ENCODE results near the gene ZCWPW1.
"Not testable (repeated sequence)": the region's sequence is repeated elsewhere in the genome, so short reads cannot be mapped to it uniquely, and the experiment has no call there.

Gene ZCWPW1

DNA sequence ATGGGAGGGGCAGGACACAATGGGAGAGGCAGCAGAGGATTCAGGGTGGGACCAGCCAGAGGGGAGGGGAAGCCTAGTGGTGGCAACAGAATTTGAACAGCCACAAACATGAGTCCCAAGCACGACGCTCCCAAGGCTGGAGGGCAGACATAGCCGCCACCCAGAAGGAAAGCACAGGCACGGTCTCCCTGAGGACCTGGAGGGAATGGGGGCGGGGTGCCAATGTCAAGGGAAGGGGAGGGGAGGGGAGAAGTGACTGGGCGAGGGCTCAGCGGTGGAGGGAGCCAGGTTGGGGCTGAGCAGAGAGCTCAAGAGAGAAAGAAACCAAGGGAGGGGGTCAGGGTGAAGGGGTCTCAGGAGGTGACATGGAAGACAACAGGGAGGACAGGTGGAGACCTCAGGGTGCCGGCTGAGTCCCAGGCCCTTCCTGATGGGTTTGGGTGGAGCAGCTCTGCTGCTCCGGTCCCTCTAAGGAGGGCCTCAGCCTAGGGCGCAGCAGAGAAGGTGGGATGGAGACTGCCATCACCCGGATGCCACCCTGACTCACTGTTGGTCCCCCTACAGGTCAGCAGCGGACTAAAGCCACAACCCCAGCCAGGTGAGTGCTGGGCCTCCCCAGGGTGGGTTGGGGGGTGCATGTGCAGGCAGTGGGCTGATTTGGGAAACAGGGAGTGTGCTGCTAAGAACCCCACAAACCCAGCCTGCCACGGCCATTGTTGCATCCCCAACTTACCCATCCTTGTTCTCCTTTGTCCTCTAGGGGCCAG, 31.0 kb downstream of the ZCWPW1 start:
- no peak for FAIRE-seq

- no peak for FAIRE-seq
Observed at GRCh38 chr7:100396421-100396982, 32.0 kb downstream of the ZCWPW1 start.

- FAIRE-seq: no peak
Observed at GRCh38 chr7:100394077-100394476, 34.4 kb downstream of the ZCWPW1 start.

DNA sequence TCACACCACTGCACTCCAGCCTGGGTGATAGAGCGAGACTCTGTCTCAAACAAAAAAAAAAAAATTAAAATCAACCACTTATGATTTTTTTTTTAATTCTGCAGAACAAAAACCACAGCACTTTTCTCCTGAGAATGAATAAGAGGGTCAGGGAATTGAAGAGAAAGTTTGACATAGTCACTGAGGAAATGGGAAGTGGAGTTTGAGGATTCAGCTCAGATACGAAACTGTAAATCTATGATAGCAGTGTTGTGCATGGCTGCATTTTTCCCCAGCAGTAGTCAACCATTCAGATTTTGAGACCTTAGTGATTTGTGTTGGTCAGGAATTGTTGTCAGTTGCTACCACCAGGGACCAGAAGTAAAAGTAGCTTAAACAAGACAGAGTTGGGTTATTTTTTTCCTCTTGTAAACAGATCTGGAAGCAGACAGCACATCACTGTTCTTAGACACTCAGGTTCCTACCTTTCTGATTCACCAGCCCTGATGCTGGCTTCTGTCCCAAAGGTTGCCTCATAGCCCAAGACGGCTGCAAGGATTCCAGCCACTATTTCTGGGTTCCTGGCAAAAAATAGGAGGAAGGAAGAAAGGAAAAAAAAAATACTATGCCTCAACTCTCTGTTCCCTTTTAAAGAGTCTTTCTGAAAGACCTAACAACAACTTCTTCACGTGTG, 35.1 kb downstream of the ZCWPW1 start:
- FAIRE-seq: no peak

GRCh38 chr7:100390286-100391009, 38.1 kb downstream of the ZCWPW1 start:
- FAIRE-seq: no peak

- no peak for FAIRE-seq
Observed at GRCh38 chr7:100389437-100390088, 38.9 kb downstream of the ZCWPW1 start.

DNA sequence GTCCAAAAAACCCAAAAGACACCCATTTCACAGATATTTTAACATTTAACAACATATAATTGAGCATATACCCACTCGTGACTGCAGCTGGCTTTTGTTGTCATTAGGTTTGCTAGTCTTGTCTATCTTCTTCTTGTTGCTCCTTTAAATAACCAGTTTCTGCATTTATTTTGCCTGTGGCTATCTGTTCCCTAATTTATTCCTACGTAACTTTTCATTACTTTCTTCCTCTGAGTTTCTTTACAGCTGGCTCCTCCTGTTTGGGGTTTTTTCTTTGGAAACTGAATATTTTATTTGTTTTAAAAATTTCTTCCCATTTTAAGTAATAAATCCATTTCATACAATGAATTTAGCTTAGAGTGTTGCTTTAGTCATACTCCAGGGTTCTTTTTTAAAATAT, 40.8 kb downstream of the ZCWPW1 start:
- FAIRE-seq: no peak

DNA sequence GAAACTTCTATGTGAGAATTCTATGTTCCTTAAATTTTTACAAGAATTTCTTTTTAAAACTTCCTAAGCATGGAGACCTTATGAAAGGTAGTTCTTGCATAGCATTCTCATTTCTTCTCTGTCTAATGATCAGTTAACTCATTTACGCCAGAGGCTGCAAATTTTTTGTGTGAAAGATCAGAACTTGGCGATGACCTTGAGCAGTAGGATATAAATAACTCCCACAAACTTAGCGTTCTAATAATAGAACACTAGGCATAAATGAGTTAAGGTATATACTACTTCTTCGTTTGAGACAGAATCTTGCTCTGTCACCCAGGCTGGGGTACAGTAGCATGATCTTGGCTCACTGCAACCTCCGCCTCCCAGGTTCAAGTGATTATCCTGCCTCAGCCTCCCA, 41.6 kb downstream of the ZCWPW1 start:
- FAIRE-seq: no peak

DNA sequence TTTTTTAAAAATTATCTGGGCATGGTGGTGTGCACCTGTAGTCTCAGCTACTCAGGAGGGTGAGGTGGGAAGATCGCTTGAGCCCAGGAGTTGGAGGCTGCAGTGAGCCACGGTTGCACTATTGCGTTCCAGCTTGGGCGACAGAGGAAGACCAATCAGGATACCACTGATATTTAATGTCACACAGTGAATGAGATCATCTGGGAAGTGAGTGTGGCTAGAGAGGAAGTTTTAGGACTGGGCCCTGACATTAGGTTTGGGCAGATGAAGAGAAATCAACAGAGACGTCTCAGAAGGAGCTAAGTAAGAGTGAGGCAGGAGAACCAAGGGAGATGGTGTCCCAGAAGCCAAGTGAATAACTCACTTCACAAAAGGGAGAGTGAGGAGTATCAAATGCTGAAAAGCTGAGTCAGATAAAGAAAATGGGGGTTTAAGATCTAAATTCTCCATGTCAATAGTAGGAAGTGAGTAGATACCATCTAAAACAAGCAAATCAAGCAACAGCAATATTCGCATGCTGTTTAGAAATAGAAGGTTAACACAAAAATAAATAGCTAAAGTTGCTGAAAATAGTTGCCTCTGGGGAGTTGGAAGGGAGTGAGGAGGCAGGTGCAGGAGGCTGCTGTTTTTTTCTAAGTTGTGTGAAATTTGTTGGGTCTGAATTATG, 43.7 kb downstream of the ZCWPW1 start:
- no peak for FAIRE-seq

- not testable (repeated sequence) for FAIRE-seq
Observed at GRCh38 chr7:100382234-100382853, 46.2 kb downstream of the ZCWPW1 start.

GRCh38 chr7:100381531-100382233, 46.8 kb downstream of the ZCWPW1 start:
- not testable (repeated sequence) for FAIRE-seq

DNA sequence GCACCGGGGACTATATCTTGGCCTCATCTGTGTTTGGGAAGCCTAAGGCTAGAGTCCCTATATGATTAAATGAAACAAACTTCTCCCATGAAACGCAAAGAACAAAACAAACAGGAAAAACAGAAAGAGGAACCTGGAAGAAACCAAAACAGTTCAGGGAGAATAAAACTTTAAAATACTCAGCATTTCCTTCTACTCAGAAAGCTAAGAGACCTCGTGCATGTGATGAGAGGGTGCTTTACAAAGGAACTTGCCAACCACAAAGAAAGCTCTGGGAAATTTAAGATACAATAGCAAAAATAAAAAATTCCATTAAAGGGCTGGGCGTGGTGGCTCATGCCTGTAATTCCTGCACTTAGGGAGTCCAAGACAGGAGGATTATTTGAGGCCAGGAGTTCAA, 48.3 kb downstream of the ZCWPW1 start:
- FAIRE-seq: no peak

- no peak for FAIRE-seq
Observed at GRCh38 chr7:100378114-100378755, 50.3 kb downstream of the ZCWPW1 start.

- FAIRE-seq: no peak
Observed at GRCh38 chr7:100376066-100376465, 52.4 kb downstream of the ZCWPW1 start.

DNA sequence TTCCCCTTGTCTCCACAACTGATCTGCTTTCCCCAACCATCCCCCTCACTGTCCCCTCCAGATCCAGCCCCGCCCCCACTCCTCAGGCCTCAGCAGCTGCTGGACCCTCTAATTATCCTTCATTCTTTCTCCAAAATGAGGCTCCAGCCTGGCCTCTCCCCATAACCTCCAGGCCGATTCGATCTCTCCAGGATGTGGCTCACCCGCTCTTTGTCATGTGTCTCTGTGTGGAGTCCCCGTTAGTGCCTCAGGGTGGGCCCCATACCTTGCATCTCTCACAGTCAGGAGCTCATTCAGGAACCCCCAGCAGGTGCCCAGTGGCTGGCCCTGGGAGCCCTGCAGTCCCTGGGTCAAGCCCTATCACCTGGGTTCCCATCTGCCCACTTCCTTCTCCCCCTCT, 53.9 kb downstream of the ZCWPW1 start:
- FAIRE-seq: no peak

GRCh38 chr7:100373870-100374598, 54.5 kb downstream of the ZCWPW1 start:
- not testable (repeated sequence) for FAIRE-seq

GRCh38 chr7:100373261-100373831, 55.2 kb downstream of the ZCWPW1 start, which contains the start of gene PILRA:
Gene PILRA, plus strand, starts transcription at chr7:100373487. Its CDS starts 170 bp downstream, at chr7:100373657.
- FAIRE-seq: no peak

GRCh38 chr7:100372694-100373093, 55.8 kb downstream of the ZCWPW1 start:
- no peak for FAIRE-seq

DNA sequence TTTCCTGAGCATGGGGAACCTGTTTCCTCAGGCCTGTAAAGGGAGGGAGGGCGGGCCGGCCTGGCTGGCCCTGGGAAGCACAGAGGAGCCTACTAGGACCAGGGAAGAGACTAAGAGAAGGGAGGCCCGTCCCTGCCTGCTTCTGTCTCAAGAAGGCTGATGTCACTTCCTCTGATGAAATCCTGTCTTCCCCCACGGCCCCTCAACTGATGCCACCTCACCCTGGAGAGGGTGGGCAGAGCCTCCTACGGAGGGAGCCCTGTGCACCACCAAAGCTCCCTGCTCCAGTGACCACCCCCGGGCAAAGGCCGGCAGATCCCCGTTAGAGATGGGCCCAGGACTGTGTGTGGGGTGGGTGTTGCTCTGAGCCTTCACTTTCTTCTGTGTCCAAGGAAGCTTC, 56.2 kb downstream of the ZCWPW1 start:
- FAIRE-seq: no peak

Data from A204.1 (cell line).